Renal cortical epithelial cell (primary cell): ENCODE data around the gene MESP2. TPM values are rescaled to one million over a fixed set of nuclear protein-coding genes. Genes with fewer than 3 reads are reported as not detected.

Source experiments
- DNase-seq: peaks from one replicate; pipeline ENCODE4 v3.0.0-alpha.2; 2011; ENCODE audit warnings: low read depth
- total RNA-seq: library from RNA; depleted of rRNA; stranded (reverse); fragments of >200 nt; gene quantifications from 2 replicates; pipeline ENCODE4 v1.2.3, GENCODE V29; 2014

Gene MESP2
- total RNA-seq, 1 donor from 2014 or later: not detected

DNA sequence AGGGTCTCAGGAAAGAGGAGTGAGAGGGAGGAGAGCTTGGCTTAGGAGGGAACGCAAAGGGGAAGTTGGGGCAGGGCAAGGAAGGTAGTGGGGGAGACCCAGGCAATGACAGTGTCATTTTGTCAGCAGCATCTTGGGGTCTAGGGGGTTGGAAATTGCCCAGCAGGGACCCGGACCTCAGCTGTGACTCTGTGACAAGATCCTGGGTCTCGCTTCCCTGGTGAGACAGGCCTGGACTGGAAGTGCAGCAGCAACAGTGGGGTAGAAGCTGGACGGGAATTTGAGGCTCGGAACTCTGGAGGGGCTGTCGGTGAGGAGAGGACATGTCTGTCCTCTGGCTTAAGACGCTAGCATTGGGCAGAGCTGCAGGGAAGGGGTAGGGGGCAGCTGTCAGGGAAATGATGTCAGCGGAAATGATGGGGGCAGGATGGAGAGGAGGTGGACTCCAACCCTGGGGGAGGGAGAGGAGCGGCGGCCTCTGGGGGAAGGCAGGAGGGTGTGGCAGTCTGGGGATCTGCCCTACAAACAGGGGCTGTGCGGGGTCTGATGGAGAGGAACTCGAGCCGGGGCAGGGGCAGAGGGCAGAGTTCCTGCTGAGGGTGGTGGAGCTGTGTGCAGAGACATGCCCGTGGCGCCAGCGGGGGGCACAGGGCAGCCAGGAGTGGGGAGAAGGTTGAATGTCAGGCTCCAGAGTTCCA is 26.2 kb downstream of the MESP2 start:
- no peak for DNase-seq

DNA sequence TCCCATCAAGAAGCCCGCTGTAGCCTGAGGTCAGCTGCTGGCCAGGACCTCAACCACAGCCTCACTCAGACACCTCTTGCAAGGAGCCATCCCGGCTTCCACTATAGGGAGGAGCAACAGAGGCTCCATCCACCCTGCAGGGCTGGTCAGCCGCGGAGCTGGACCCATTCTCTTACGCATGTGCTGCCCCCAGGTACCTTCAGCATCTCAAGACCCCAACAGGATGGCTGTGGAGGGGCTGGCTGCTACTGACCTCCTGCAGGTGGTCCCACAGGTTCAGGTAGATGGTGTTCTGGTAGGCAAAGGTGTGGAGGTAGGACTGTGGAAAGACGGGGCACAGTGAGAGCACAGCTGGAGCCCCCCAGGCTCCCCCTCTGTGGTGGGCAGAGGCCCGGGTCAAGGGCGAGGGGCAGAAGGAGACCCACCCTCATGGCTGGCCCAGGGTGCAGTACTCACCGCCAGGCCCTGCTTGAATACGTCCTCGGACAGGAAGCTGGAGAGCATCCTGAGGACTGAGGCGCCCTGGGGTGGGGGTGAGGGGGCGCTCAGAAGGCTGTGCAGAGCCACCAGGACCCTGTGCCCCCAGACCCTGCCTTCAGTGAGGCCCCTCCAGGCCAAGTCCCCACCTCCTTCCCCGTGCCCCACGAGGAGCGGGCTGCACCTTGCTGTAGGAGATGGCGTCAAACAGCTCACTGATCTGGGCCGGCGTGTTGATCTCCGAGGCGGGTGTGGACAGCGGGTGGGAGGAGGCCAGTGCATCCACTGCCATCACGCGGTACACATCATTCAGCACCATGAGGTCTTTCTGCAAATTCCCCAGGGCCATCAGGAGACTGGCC is 27.1 kb downstream of the MESP2 start:
- no peak for DNase-seq

DNA sequence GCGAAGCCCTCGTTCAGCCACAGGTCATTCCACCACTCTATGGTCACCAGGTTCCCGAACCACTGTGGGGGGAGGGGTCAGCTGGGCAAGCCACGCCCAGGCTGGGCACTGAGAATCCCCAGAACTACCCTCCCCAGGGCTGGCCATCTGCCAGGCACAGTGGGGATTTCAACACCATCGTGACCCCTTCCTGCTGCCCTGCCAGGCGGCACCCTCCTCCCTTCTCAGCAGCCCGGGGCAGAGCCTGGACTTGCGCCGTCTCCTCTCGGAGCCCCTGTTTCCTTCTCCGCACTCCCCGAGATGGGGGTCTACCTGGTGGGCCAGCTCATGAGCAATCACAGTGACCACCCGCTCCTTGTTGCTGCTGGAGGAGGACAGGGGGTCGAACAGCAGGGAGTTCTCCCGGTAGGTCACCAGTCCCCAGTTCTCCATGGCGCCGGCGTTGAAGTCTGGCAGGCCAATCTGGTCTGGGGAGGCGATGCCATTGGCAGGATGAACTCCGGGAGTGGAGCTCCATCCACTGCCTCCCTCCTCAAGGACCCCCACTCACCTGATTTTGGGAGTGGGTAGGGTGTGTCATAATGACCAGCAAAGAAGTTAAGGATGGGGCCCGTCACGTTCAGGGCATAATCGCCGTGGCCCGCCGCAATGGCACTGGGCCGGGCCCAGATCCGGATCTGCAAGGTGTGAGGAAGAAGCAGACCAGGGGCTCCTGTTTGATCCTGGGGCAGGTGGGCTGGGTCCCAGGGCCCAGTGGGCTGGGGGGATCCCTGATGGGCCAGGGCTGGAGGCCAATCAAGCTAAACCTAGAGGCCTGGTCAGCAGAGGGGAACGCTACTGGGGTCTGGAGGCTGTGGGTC is 28.0 kb downstream of the MESP2 start:
- no peak for DNase-seq

DNA sequence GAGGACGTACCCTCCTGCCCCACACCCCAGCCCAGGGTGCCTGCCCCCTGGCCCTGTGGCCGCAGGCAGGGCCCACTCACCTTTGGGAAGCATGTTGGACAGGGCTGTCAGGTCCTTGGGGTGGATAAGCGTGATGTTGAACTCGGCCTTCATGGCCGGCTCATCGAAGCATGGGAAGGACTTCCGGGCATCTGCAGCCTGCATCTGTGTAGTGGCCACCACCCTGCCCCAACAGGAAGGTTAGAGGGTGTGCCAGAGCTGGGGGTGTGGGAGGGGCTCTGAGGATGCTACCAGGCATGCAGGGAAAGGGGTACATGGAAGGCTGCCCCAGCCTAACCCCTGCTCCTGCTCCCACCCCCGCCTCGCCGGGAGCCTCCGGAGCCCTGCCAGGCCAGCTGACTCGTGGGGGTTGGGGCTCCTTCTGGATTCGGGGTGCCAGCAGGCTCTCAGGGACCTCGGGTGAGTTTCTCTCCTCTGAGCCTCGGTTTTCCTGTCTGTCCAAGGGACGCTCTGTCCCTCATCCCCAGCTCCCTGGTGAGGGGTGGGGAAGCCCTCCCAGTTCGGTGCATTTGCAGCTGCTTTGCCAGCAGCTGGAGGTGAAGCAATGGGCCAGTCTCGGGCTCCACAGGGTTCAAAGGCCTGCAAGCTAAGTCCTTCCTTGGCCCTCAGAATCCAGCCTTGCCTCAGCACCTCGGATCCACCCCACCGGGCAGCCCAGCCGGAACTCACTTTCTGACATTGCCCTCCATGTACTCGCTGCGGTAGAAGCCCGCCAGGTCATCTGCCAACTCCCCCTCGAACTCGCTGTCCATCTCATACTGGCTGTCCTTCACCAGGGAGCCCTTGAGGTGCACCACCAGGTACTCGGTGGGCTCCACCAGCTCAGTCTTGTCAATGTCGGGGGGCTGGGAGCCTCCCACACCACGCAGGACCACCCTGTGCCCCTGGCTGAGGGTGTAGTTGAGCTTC is 29.4 kb downstream of the MESP2 start:
- no peak for DNase-seq

DNA sequence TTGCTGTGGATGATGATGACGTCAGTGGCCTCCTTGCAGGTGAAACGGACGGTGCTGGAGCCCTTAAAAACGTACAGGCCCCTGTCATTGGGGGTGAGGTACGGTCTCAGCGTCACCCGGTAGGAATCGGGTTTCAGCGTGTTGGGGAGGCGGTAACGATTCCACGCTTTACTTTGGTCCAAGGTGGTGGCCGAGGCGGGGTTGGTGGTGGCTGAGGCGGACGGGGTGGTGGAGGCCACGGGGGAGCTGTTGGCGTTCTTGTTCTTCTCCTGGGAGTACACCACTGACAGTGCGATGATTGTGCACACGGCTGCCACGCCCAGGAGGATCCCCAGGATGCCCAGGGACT is 30.1 kb downstream of the MESP2 start:
- DNase-seq: no peak

DNA sequence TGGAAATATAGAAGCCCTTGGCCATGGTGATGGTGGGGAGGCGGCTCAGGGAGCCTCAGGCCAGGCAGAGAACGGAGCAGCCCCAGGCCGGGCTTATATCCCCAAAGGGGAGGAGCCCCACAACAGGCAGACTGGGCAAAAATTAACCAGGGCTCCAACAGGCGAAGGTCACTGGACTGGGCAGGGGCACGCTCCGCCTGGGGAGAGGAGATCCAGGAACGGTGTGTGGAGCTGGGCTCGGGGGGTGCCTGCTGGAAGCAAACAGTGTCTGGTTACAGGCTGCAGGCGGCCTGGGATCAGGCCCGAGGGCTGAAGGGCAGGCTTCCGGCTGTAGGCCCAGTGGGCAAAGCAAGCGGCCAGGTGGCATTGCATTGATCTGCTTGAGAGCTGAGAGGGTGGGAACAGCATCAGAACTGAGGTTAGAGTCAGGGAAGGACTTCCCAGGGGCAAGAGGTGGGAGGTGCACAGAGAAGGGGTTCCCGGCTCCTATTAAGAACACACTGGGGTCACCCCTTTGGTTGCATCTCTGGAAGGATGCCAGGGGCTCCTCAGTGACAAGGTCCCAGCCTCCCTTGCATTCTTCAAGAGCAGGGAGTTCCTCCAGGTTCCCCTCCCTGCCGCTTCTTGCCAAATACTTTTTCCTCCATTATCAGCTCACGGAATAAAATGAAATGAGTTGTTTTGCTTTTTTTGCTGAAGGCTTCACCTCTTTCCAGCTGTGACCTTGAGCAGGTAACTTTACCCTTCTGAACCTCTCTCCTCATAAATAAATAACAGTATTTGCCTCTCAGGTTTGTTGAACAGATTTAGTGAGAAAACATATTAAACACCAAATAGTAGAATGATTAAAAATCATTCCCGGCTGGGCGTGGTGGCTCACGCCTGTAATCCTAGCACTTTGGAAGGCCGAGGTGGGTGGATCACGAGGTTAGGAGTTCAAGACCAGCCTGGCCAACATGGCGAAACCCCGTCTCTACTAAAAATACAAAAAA is 30.7 kb downstream of the MESP2 start:
- DNase-seq: no peak

DNA sequence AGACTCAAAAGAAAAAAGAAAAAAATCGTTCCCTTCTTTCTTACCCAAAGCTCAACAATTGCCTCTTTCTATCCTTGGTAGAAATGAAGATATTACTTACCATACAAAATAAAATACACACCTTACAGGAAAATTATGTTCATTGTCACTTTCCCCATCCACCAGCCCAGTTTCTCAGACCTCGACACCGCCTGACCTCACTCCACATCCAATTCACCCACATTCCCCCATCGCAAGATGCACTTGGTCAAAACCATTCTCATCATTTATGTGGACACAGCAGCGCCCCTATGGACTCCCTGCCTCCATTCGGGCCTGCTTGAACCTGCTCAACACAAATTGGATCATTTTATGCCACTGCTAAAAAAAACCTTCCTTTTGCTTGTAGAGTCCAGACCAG is 31.6 kb downstream of the MESP2 start:
- DNase-seq: no peak

DNA sequence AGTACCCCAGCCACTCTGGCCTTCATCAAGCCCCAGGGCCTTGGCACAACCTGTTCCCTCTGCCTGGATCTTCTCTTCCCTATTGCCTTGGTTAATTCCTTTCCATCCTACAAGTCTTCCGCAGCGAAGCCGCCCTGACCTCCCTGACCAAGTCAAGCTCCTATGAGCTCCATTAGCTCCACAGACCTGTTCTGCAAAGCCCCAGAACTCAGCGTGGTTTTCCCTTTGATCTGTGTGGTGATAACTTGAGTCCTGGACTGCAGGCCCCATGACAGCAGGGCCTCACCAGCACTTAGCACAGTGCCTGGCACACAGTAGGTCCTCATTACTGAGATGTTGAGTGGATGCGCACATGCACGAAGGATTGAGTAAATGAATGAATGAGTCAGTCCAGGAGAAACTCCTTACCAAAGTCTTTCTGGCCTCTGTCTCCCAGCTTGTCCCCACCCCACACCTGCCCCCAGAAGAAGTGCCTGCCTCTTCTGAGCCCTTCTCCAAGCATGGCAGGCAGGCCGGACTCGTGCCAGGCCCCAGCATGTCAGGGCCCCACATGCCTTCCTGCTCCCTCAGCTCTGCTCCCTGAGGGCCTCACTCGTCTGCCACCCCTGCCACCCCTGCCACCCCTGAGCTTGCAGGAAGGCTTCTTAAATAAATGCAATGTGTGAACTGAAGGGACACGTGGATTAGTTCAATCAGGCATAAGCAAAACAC is 32.2 kb downstream of the MESP2 start:
- no peak for DNase-seq

DNA sequence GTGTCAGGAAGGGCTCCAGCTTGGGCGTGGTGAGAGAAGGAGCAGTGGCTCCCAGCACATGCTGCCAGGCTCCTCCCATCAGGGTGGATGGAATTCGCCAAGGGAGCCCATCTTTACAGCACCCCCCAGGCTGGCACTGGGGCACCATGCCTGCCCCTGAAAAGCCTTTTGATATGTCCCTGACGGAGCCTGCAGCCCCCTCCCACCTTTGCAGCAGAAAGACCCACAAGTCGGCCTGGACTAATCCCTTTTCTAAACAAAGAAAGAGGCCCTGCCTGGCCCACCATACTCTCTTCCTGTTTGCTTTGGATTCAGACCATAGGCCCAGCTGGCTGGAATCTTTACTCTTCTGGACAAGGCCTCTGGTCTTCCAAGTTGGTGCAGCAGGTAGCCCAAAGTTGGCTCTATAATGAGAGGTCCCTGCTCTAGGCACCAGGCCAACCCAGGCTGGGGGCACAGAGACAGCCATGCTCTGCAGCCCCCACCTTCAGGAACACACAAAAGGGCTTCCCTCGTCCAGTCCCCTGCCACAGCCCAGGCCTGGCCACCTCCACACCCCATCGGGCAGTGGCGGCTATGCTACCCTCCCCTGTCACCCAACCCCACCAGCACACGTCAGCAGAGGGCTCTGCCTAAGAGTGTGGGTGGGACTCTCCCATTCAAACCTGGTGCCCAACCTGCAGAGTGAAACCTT is 33.1 kb downstream of the MESP2 start:
- no peak for DNase-seq

DNA sequence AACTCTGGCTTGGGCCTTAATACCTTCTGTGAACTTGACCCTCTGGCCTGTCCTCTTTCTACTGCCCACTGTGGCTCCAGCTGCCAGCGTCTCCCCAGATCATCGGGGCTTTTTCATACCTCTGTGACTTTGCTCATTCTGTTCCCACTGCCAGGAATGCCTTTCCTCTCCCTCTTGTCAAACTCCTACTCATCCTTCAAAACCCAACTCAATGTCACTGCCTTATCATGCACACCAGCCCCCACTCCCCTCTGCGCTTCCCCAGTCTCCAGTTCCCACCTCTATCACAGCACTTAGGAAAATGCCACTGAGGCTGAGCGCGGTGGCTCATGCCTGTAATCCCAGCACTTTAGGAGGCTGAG is 33.6 kb downstream of the MESP2 start:
- no peak for DNase-seq

DNA sequence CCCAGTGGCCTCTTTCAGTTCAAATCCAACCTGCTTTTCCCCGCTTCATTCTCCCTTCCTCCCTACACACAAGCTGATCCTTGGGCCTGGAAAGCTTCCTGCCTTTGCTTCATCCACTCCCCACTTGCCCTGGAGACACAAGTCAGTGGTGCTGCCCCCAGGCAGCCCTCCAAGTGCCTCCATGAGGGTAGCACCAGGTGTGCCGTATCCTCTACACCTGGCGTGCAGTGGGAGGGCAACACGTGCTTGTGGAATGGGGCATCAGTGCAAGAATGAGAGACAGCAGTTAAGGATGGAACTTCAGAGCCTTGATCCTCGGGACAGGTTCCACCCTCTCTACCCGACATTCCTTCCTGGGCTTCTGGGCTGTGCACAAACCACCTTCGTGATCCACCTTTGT is 34.7 kb downstream of the MESP2 start:
- DNase-seq: no peak

DNA sequence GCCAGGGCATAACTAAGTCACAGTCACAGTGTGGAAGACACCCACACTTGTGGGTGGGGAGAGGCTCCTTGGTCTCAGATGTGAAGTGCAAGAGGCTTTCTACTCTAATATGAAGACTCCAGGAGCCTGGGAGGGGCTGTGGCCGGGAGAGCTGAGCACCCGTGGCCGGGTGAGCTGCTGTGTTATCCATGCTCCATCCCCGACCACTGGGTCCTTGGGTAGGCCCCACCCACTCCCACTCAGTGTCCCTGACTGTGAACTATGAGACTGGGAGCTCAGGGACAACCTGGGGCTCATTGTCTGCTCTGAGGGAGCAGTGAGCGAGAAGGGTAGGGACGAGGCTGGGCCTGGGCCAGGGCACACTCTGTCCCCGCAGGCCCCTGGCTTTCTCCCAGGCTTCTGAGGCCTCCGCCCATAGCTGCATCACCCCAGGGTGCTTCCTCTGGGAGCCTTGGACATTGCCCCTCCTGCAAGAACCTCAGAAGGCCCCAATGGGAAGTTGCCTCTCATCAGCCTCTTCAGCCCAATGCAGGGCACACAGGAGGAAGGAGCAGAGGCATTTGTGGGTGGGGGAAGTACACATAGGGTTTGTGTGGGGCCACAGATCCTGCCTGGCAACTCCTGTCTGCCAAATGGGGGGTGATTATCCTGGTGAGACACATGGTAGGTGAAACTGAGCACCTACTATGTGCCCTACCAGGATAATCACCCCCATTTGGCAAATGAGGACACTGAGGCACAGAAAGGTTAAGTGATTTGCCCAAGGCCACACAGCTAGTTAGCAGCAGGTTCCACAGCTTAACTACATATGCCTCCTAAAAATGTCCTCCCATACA is 36.1 kb downstream of the MESP2 start:
- peak; percentile 19 for DNase-seq

DNA sequence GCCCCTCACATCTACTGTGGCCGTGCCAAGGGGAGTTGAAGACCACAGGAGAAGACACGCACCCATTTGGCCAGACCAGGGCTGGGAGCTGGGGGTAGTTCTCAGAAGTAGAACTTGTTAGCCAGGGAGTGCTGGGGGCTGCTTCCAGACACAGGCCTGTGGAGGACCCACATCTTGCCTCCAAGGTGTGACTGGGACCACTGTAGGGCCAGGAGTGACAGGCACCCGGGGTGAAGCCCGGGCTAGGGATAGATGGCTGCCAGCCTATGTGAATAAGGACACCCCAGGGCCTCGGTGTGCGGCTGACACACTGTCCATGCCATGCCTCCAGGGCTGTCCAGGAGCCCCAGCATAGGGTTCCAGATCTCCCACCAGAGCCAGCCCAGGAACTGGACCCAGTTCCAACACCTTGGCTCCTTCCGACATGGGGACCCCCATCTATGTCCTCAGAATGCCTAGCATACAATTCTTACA is 36.8 kb downstream of the MESP2 start:
- no peak for DNase-seq

DNA sequence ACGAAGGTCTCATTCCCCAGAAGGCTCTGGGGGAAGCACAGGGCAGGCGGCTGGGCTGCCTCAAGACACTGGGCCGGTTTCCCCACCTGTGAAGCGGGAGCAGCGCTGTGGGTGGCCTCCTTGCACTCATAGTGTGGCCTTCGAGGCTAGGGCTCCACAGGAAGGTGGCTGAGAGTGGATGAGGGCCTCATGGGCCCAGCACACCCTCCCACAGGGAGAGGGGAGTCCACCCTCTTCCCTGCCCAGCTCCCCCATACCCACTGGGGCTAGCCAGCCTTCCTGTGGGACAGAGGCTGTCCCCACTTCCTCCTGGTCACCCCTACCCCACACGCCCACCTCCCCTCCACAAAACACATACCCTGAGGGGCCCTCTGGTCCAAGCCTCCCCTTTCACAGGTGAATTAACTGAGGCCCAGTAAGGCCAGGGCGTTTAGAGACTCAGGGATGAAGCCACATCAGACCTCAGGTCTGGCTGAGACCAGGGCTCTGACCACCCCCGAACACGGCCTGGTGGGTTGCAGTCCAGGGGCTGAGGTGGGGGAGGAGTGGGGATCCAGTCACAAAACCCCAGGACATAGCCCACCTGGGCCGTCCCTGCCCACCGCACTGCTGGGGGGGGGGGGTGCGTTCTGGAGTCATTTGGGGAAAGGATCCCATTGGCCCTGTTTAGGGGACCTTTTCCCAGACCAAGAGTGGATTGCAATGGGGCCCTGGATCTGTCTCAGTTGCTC is 37.4 kb downstream of the MESP2 start:
- no peak for DNase-seq

DNA sequence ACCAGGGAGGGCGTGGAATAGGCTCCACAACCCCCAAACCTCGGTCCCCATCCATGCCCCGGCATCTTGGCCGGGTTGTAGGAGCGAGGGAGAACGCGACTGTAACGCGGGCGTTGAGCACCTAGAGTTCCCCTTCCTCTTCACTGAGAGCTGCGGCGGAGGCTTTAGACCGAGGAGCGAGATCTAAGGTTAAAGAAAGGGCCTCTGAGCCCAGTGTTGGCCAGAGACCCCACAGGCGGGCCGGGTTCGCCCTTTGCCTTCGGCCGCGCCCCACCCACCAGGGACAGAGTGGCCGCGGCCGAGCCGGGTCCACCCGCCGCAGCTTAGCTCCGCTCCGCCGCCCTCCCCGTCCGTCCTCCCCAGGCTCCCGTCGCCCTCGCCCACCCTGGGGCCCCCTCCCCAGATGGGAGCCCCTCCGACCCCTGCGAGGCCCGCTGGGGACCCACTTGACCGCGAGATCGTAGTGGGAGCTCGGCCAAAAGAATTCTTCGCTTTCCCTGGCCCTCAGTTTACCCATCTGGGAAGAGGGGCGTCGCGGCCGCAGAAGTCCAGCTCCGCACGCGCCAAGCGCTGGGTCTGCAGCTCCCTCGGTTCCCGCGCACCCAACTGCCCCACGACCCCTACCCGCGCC is 38.1 kb downstream of the MESP2 start:
- DNase-seq: no peak

DNA sequence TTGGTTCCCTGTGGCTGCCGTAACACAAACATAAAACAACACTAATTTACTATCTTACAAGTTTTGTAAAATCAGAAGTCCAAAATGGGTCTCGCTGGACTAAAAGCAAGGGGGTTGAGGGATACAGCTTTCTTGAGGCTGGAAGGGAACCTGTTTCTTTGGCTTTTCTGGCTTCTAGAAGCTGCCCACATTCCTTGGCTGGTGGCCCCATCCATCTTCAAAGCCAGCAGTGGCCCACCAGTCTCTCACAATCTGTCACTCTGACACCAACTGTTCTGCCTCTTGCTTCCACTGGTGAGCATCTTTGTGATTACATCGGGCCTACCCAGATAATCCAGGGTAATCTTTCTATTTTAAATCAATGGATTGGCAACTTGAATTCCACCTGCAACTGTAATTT is 39.6 kb downstream of the MESP2 start:
- DNase-seq: no peak
